ENCODE measurements around the gene BAIAP2.

GRCh38 chr17:81136366-81136765, 101.4 kb downstream of the BAIAP2 start:
- TF ChIP-seq EZH2 (IDR thresholded peaks at IDR 0.05; ENCODE audit: borderline replicate concordance, low read depth, low read length, severe bottlenecking) (no peak), CTCF (IDR thresholded peaks at IDR 0.05; ENCODE audit: extremely low read depth in 1 of 2, insufficient read depth in 1 of 2, low read depth in 1 of 2, low read length in 2 of 2) (no peak), POLR2A (IDR thresholded peaks at IDR 0.05; ENCODE audit: low read depth, low read length) (no peak), FOS (IDR thresholded peaks at IDR 0.05; ENCODE audit: borderline replicate concordance, insufficient read depth, low read length) (no peak)

Measured in endothelial cell of umbilical vein (primary cell).